MV-4-11 (cell line): Measurements from ENCODE around the gene LRMDA.

Experiments used
- DNase-seq: peaks from one replicate; lab custom pipeline; 2025; lab: John Stamatoyannopoulos, UW

Gene LRMDA

GRCh38 chr10:75924309-75924902, 493.0 kb downstream of the LRMDA start:
- no peak for DNase-seq

DNA sequence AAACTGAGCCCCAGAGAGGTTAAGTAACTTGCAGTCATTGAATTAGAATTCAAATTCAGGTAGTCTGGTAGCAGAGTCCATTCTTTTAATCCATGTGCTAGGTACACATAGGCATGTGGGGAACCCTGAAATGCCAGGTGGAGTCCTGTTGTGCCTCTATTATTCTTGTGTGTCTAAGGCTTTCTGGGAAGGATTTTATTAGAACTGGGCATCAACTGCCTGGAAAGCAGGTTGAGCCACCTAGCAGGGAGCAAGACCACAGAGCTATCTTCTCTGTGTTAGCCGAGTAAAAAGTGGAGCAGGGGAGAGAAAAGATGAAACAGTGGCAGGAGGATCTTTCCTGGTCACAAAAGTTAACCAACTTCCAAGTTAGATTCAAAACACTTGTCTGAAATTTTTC, 494.6 kb downstream of the LRMDA start:
- no peak for DNase-seq

GRCh38 chr10:75926763-75927162, 495.3 kb downstream of the LRMDA start:
- peak; percentile 43 for DNase-seq

GRCh38 chr10:75928231-75928630, 496.8 kb downstream of the LRMDA start:
- DNase-seq, result no peak

- no peak for DNase-seq
Measured at GRCh38 chr10:75929630-75930161, 498.3 kb downstream of the LRMDA start.

DNA sequence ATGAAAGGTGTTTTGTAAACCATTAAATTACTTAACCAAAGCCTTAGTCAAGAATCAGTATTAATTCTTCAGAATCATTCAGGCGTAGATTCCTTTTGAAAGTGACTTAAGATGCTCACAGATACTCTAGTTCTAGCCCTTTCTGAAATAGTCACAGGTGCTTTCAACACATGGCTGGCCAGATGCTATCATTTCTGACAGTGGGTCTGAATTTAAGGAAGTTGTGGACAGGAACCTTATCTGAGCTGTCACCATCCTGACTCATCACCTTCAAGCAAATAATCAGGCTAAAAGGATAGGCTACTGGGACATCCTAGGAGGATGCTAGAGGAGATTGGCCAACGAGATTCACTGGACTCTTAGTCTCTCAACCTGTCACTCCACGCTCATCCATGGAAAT, 501.5 kb downstream of the LRMDA start:
- no peak for DNase-seq

DNA sequence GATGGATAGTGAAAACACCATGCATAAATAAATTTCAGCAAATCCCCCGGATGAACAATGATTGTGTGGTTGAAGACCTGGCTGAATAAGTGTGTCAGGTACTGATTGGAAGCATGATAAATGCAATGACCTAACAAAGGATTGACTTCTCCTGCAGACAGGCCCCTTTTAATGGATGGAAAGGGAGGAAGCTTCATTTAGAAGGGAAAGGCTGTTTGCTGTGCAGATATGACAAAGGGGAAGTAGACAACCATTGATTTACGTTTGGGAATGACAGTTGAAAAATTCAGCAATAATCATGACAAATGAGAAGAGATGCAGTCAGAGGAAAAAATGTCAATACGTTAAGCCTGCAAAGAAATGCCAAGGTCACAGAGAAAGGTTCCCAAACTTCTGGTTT, 503.8 kb downstream of the LRMDA start:
- peak; percentile 40 for DNase-seq

- DNase-seq, result no peak
Measured at GRCh38 chr10:75935650-75936400, 504.4 kb downstream of the LRMDA start.

DNA sequence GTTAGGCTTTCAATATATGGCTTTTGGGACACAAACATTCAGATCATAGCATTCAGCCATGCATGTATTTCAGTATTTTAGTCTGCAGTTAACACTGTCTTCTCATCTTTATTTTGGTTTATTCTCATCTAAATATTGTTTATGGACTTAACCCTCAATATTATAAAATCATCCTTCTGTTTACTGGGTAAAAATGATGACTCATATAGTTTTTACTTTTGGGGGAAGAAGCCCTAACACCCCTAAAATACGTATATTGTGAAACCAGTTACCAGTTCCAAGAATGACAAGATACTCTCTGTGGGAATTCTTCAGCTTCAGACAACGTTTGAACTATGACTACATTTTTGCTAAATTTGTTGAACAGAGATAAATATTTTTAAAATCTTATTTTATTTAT, 505.4 kb downstream of the LRMDA start:
- no peak for DNase-seq

GRCh38 chr10:75937823-75938222, 506.4 kb downstream of the LRMDA start:
- DNase-seq, result no peak

GRCh38 chr10:75938380-75939122, 507.1 kb downstream of the LRMDA start:
- DNase-seq, result no peak

- DNase-seq, result no peak
Measured at GRCh38 chr10:75939541-75939940, 508.1 kb downstream of the LRMDA start.

DNA sequence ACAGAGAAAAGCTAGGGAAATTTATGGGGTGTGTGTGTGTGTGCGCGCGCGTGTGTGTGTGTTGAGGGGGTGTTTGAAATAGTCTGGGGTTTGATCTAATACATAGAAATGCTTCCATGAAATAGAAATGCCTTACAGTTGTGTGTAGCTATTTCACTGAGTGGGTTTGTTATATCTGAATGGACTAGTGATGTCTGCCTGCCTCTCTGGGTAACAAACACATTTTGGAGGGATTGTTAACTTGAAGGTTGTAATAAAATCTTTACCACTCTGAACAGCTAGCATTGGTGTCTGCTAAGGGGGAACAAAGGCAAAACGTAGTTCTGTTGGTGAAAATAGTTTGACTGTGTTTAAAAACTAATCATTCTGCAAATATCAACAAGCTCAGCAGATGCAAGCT, 509.3 kb downstream of the LRMDA start:
- no peak for DNase-seq

DNA sequence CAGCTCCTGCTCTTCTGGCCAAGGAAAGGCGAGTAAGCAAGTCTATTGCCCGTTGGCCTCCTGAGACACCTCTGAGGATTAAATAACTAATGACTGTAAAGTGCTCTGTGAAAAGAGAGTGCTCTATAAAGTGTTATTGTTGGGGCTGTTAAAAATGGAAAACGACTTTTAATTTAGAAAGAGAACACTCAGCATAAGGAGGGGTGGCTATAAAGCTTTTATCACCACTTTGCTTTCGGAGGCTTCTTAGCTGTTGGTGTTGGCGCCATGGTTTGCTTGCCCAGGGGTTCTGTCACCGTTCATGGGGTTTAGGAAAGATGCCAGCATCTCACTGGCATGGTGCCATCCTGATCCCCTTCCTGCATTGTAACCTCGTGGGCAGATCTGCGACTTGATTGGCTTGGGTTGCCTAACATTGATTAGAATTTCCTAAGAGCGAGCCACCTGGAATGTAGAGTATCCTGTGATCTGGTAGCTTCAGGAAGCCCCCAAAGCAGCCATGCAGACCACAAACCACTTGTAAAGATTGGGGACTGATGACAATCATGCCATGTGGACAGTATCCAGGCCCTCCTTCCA, 509.9 kb downstream of the LRMDA start:
- DNase-seq, result no peak

GRCh38 chr10:75944061-75944460, 512.6 kb downstream of the LRMDA start:
- no peak for DNase-seq

DNA sequence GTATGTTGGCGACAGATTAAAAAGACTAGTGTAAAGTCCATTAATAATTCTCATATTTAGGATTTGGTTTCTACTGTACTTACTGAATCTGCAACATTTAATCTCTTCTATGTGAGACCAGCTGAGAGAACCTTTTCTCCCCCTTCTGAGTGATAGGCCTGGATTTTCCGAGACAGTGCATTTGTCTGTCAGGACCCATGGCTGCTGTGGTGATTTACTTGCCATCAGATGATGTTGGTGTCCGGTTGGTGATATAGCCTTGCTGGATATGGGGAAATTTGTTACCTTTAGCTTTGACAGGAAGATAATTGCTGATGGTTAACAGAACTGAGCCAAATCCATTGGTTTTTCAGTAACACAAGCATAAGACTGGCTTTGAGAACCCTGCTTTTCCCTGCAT, 517.2 kb downstream of the LRMDA start:
- DNase-seq, result no peak

DNA sequence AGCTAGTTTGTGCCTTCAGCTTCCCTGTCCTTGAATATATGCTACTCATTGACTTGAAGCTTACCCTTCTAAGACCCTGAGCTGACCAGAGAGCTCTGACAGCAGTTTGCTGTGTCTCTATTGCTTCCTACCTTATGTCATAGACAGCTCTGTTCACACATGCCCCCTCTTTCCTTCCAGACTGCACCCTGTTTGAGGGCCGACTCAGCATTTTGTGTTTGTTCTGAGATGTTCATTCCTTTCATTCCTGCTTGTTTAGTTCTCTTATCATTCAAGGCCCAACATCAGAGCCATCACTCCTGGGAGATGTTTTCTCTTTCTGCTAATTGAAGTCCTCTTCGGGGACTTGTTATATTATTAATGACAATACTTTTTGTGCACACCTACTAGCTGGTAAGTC, 518.9 kb downstream of the LRMDA start:
- DNase-seq, result no peak

DNA sequence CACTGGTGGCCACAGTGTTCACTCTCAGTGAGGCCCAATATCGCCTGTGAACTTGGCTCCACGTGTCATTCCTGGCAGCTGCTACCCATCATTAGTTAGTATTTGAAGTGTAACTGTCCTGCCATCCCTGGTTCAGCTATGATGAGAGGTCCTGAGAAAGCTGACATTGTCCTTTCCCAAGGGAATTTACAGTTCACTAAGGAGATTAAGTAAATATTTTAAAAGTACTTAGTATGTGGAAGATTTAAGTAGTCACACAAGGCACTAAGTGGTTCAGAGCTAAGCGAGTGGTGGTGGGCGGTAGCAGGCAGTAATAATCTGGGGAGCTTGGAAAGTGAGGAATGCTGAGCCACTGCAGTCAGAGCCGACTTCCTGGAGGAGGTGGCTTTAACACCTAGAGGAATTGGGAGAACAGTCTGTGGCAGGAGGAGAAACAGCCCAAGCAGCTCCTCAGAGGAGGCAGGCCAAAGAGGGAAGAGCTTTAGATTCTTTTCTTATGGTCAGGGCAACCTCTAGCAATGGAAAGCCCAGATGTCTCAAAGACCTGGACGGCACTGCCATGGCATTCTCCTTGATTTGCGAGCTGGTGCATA, 519.7 kb downstream of the LRMDA start:
- no peak for DNase-seq

- DNase-seq, result no peak
Measured at GRCh38 chr10:75951627-75952026, 520.2 kb downstream of the LRMDA start.

- DNase-seq, result no peak
Measured at GRCh38 chr10:75952093-75952492, 520.7 kb downstream of the LRMDA start.

- peak; percentile 79 for DNase-seq
Measured at GRCh38 chr10:75954486-75954885, 523.1 kb downstream of the LRMDA start.

DNA sequence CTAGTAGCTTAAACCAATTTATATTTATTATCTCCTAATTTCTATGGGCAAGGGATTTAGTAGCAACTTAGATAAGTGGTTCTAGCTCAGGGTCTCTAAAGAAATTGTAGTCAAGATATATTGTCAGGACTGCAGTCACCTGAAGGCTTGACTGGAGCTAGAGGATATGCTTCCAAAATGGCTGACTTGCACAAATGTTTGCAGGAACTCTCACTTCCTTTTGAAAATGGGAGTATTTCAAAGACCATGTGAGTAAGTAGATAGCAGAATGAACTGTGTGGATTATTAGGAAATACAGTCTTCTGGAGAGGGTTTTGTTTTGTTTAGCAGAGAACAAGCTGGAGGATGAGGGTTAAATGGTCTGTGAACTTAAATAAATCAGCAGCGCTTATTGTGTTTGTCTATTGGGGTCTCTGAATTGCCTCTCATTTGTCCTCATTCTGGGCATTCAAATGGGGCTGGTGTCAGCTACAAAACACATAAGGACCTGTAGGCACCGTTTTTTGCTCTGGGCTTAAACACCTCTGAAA, 524.6 kb downstream of the LRMDA start:
- DNase-seq, result peak; percentile 80
